ENCODE results near the gene ENO1. TPM values are rescaled to one million over a fixed set of nuclear protein-coding genes. Genes with fewer than 3 reads are reported as not detected.

The ENO1 gene
- total and polyA plus RNA-seq, 2 donors from 2014 or later = 1,164 to 1,321 TPM

GRCh38 chr1:8866173-8866791, 12.2 kb downstream of the ENO1 start:
- peaks cover 0 to 12% (median 12%) of the 10 kb centered on the region in 3 donors for H3K4me1 ChIP-seq (ENCODE audit: control insufficient read depth in 2 of 3, insufficient read depth in 2 of 3, low read depth in 1 of 3, low read length in 3 of 3)

GRCh38 chr1:8864713-8865344, 13.7 kb downstream of the ENO1 start:
- intact Hi-C loops (cut with DNase I) = no loop called here
- Histone ChIP-seq H3K9me3 (ENCODE audit: control insufficient read depth in 2 of 3, insufficient read depth in 1 of 3, low read length in 3 of 3) (no peaks in the 10 kb centered on the region), H3K4me3 (ENCODE audit: low read length in 3 of 3) (no peak overlapping the region), H3K4me1 (ENCODE audit: control insufficient read depth in 2 of 3, insufficient read depth in 2 of 3, low read depth in 1 of 3, low read length in 3 of 3) (no peaks in the 10 kb centered on the region), H3K9ac (ENCODE audit: low read length in 3 of 3) (no peak overlapping the region), H3K27me3 (ENCODE audit: control insufficient read depth, insufficient read depth, low read length) (no peaks in the 10 kb centered on the region), H3K27ac (ENCODE audit: low read depth in 2 of 2, low read length in 2 of 2) (no peak overlapping the region), H3K36me3 (ENCODE audit: control insufficient read depth in 2 of 3, insufficient read depth in 3 of 3, low read length in 3 of 3) (peaks cover 11 to 82% (median 56%) of the 10 kb centered on the region in 3 donors)
- DNase-seq (no peak), FAIRE-seq (no peak)
- TF ChIP-seq CTCF (IDR thresholded peaks at IDR 0.05; ENCODE audit: borderline replicate concordance, extremely low read depth, insufficient read depth) = no peak

More at GRCh38 chr1:8866173-8866791, 12.2 kb downstream of the ENO1 start:
- intact Hi-C loops (cut with DNase I) = no loop called here
- H3K9me3 ChIP-seq (ENCODE audit: control insufficient read depth in 2 of 3, insufficient read depth in 1 of 3, low read length in 3 of 3) = no peaks in the 10 kb centered on the region
- no peaks in the 10 kb centered on the region for H3K27me3 ChIP-seq (ENCODE audit: control insufficient read depth, insufficient read depth, low read length)
- H3K9ac ChIP-seq (ENCODE audit: low read length in 3 of 3) = no peak overlapping the region
- no peak for TF ChIP-seq CTCF (IDR thresholded peaks at IDR 0.05; ENCODE audit: borderline replicate concordance, extremely low read depth, insufficient read depth)
- no peak overlapping the region for H3K27ac ChIP-seq (ENCODE audit: low read depth in 2 of 2, low read length in 2 of 2)
- H3K4me3 ChIP-seq (ENCODE audit: low read length in 3 of 3) = no peak overlapping the region
- H3K36me3 ChIP-seq (ENCODE audit: control insufficient read depth in 2 of 3, insufficient read depth in 3 of 3, low read length in 3 of 3) = peaks cover 17 to 85% (median 60%) of the 10 kb centered on the region in 3 donors
- DNase-seq (no peak), FAIRE-seq (no peak)

GRCh38 chr1:8863794-8864233, 14.7 kb downstream of the ENO1 start:
- no peaks in the 10 kb centered on the region for H3K27me3 ChIP-seq (ENCODE audit: control insufficient read depth, insufficient read depth, low read length)
- H3K9ac ChIP-seq (ENCODE audit: low read length in 3 of 3) = no peak overlapping the region
- DNase-seq (no peak), FAIRE-seq (no peak)
- peaks cover 0 to 6% (median 5%) of the 10 kb centered on the region in 3 donors for H3K4me1 ChIP-seq (ENCODE audit: control insufficient read depth in 2 of 3, insufficient read depth in 2 of 3, low read depth in 1 of 3, low read length in 3 of 3)
- no peak overlapping the region for H3K4me3 ChIP-seq (ENCODE audit: low read length in 3 of 3)
- no peaks in the 10 kb centered on the region for H3K9me3 ChIP-seq (ENCODE audit: control insufficient read depth in 2 of 3, insufficient read depth in 1 of 3, low read length in 3 of 3)
- H3K27ac ChIP-seq (ENCODE audit: low read depth in 2 of 2, low read length in 2 of 2) = no peak overlapping the region
- peaks cover 11 to 72% (median 51%) of the 10 kb centered on the region in 3 donors for H3K36me3 ChIP-seq (ENCODE audit: control insufficient read depth in 2 of 3, insufficient read depth in 3 of 3, low read length in 3 of 3)
- no peak for TF ChIP-seq CTCF (IDR thresholded peaks at IDR 0.05; ENCODE audit: borderline replicate concordance, extremely low read depth, insufficient read depth)
- intact Hi-C loops (cut with DNase I) = no loop called here

Data from kidney (tissue), 14 donors.